HEK293T (cell line): ENCODE data around the gene NFIA.

Source experiments
- ARNT ChIP-seq: fragments of 450-650 bp; IDR thresholded peaks from 2 replicates; pipeline ENCODE4 v1.6.1; 2017; ENCODE audit warnings: mild to moderate bottlenecking
- BHLHE40 ChIP-seq: fragments of 450-650 bp; IDR thresholded peaks from 2 replicates; pipeline ENCODE4 v1.6.1; 2016; ENCODE audit warnings: mild to moderate bottlenecking, moderate library complexity, borderline replicate concordance
- ELF4 ChIP-seq: fragments of 450-650 bp; IDR thresholded peaks from 2 replicates; pipeline ENCODE4 v1.6.1; 2017; ENCODE audit warnings: antibody characterized with exemption
- FOXK2 ChIP-seq: fragments of 450-650 bp; IDR thresholded peaks from 2 replicates; pipeline ENCODE4 v1.6.1; 2016; ENCODE audit warnings: mild to moderate bottlenecking
- FOXM1 ChIP-seq: fragments of 450-650 bp; IDR thresholded peaks from 2 replicates; pipeline ENCODE4 v1.6.1; 2017; ENCODE audit warnings: mild to moderate bottlenecking, borderline replicate concordance
- L3MBTL2 ChIP-seq: fragments of 450-650 bp; conservative IDR thresholded peaks from 2 replicates; pipeline ENCODE4 v1.6.1; 2016; ENCODE audit warnings: mild to moderate bottlenecking
- LEF1 ChIP-seq: fragments of 450-650 bp; IDR thresholded peaks from 2 replicates; pipeline ENCODE4 v1.6.1; 2017; ENCODE audit warnings: mild to moderate bottlenecking, borderline replicate concordance
- NFRKB ChIP-seq: fragments of 450-650 bp; IDR thresholded peaks from 2 replicates; pipeline ENCODE4 v1.6.1; 2016; ENCODE audit warnings: mild to moderate bottlenecking, moderate library complexity
- SP1 ChIP-seq: fragments of 450-650 bp; IDR thresholded peaks from 2 replicates; pipeline ENCODE4 v1.6.1; 2017
- TARDBP ChIP-seq: fragments of 450-650 bp; IDR thresholded peaks from 2 replicates; pipeline ENCODE4 v1.6.1; 2016
- ZNF384 ChIP-seq: fragments of 450-650 bp; IDR thresholded peaks from 2 replicates; pipeline ENCODE4 v1.6.1; 2016

DNA sequence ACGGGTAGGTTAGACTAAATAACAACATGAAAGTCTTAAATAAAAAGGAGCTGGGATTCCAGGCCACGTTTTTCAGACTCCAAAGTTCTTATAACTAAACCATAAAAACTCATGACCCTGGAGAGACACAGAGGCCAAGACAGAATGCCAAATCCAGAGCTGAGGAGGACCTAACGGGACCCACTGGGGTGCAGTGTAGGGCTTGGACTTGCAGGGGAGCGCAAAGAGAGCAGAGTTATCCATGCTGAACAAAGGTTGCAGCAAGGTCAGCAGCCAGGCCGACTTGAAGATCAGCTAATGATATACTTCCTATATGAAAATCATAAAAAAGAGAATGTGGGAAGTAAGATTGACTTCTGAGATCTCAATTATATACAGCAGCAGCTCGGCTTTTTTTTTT, 405.4 kb downstream of the NFIA start:
- TF ChIP-seq L3MBTL2 (no peak), ELF4 (no peak), NFRKB (no peak), FOXK2 (no peak), BHLHE40 (no peak), FOXM1 (no peak), SP1 (no peak), LEF1 (no peak), ARNT (no peak), TARDBP (no peak), ZNF384 (no peak)
